ENCODE data around the gene PRDM16.

The PRDM16 gene

DNA sequence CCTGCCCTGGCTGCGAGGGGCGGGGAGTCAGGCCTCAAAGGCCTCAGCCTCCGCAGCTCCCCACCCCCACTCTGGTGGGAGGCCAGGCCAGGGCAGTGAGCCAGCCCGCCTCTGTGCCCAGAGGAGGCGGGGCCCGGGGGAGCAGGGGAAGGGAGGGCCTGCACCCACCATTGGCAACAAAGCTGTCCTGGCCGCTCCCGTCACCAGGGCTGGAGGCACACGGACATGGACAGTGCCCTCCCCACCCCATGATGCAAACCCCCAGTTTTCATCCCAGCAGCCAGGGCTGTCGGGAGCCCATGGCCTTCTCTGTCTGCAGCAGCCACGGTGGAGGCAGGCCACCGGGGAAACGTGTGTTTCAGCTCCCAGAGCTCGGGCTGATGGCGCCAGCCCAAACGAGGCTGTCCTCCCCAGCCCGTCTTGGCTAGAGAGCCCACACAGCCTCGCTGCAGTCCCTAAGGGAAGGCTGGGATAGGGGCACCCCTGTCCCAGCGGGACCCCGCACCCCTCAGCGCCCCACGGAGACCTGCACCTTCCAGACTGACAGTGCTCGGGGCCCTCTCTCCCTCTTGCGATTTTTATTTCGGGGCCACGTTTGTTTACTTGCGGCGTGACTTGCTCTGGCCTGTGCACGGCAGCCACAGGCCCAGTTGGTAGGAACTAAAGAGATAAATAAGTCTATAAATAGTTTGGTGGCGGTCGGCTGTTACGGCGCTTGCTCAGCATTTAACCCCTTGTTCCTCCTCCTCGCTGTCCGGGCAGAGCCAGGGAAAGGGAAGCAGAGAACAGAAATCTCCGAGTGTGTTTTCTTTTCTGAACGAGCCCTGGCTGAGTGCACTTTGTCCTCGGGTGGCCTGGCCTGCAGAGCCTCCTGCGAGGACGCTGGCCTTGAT is 101.8 kb downstream of the PRDM16 start:
- no peak for DNase-seq

DNA sequence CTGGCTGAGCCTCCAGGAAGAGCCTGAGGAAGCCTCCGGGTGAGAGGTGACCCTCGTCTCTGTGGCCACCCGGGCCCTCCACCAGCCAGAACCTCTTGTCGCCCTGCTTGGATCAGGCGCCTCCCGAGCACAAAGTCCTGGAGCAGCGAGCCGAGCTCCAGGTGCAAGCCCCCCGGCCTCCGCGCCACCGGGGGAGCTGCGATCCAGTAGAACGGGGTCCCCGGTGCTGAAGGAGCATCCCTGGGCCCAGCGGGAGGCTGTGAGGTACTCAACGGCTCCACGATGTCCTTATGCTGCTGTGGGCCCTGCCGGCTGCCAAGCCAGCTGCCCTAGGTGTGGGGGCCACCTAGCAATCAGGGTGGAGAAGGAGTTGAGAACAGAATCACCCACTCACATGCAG is 102.8 kb downstream of the PRDM16 start:
- DNase-seq, result no peak

DNA sequence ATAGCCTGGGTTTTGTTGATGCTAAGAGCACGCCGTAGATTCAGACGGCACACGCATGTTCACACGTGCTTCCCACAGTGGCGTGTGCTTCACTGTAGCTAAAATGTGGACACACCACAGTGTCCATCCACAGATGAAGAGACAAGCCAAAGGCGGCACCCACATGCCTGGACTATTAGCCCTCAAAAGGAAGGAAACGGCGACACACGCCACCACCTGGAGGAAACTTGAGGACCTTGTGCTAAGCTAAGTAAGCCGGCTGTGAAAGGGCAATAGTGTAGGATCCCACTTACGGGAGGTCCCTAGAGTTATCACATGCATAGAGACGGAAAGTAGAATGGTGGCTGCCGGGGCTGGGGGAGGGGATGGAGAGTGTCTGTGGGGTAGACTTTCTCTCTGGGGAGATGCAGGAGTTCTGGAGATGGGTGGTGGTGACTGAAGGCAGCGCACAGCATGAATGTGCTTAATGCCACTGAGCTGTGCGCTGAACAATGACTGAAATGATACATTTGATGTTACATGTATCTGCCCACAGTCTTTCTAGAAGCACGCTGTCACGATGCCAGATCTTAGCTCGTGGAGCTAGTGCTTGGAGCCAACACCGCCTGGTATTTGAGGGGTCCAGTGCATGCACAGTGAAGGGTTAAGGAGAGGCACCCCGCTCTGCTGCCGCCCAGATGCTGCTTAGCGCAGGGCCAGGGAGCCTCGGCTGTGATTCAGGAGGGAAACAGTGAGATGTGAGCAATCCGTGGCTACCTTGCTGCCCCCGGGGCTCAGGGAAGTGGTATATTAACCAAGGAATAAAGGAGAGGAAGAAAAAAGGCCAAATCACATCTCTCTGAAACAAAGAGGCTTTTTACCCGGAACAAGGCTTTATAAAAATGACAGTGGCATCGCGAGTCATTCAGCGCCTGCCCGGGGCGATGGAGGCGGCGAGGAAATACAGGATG is 103.7 kb downstream of the PRDM16 start:
- no peak for DNase-seq

DNA sequence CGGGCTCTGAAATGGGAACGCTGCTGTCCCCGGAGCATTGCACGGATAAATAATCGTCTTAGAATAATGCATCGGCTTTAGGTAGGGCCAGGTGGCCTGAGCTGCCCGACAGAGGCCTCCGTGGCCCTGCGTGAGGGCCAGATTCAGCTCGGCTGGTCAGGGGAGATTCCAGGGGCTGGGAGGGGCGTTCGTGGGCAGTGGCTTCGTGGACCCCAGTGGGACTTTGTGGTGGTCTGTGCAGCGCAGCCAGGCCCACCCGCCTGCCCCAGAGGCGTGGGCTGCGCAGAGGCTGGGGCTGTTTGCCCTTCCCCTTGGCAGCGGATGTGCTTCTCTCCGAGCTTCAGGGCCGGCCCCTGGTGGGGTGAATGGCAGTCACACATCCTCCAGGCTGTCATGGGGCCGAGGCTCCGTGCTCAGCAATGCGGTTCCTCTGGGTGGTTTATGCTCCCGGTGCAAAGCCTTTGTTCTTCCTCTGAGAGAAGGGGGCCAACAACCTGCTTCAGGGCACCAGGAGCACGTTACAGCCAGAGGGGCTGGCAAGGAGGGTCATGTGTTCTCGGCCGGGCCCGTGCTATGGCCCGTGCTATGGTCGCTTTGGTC is 104.5 kb downstream of the PRDM16 start:
- no peak for DNase-seq

DNA sequence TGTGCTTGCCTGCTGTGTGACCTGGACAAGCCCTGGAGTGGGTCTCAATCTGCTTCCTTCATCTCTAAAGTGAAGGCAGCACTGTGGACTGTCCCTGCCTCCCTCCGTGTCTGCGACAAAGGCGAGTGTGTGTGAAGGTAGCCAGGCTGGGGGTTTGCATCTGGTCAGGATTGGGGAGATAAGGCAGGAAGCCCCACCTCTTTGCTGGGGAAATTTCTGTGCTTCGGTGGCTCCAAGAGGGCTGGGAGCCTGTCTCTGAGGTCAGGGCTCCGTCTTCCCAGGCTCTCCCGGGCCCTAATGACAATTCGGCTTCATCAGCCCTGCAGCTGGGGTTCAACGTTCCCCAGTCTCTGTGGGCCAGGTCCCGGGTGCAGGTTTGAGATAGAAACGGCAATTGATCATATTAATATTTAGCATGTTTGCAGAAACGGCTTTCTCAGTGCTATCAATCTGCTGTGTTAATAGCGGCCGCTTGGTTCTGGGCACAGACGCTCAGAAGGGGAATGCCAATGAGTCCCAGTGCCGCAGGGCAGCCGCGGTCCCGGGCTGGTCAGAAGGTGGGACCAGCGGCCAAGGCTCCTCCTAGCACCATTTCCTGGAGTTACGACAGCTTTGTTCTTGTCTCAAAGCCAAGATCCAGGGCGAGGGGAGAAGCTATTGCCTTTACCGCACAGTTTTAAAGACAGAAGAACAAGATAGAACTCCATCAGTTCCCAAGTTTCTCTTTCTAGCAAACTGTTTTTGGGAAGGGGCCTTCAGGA is 105.7 kb downstream of the PRDM16 start:
- DNase-seq, result no peak

DNA sequence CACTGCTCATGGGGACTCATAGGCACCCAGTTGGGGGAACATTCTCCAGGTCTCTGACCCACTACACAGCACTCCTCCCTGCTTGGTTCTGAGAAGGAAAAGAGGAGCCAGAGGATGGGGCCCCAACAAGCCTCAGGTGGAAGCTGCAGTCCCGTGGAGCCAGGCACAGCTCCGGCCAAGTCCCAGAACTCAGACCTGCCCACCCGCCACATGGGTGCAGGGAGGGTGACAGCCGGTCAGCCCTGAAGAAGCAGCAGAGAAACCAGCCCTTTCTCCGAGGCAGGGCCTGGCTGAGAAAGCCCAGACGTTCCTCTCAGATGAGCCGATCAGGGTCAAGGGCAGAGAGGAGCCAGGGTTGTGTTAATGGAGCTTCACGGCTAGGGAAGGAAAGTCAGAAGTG is 106.5 kb downstream of the PRDM16 start:
- no peak for DNase-seq

DNA sequence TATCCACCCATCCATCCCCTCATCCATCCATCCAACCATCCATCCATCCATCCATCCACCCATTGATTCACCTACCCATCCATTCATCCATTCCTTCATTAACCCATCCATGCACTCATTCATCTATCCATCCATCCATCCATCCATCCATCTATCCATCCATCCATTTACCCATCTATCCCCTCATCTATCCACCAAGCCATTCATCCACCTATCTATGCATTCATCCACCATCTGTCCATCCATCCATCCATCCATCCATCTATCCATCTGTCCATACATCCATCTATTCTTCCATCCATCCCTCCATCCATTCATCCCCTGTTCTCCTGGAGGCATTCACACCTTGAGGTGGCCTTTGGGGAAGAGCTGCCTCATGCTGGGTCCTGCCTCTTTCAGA is 107.0 kb downstream of the PRDM16 start:
- no peak for DNase-seq

DNA sequence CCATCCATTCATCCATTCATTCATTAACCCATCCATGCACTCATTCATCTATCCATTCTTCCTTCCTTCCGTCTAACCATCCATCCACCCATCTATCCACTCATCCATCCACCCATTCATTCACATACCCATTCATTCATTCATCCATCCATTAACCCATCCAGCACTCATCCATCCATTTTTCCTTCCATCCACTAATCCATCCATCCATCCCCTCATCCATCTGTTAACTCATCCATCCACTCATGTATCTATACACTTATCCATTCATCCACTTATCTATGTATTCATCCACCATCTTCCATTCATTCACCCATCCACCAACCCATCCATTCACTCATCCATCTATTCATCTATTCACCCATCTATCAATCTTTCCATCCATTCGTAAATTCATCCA is 107.8 kb downstream of the PRDM16 start:
- DNase-seq, result no peak

DNA sequence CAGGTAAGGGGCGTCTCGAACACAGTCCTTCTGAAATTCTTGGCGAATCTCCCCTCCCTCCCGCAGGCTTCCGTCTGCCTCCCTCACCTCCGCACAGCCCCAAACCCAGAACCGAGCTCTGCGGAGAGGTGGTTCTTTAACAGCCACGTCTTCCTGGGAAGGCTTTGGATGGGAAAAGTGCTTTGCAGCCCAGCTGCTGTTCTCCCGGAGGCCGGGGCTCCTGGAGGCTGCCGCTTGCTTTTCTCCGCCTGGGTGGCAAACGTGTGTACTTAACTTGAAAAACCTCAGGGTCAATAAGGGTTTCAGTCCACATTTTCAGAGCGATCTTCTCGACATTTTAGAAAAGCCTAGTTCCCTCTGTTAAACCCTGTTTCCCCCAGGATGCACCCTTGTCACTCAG is 109.3 kb downstream of the PRDM16 start:
- no peak for DNase-seq

DNA sequence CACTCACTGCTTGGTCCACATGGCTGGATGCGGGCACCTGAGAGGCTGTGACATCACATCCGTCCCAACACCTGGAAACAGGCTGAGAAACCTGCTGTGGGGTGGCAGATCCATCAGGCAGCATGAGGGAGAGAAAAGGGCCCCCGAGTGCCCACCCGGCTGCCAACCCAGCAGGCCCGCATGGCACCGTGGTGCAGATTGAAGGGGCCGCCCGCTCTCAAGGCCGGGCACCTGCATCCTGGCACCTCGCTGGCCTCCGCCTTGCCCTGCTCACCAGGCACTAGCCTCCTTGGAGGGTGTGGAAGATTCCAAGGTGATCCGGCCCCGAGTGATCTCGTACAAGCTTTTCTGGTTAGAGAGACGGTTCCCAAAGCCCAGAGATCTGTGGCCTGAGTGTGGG is 110.5 kb downstream of the PRDM16 start:
- no peak for DNase-seq

DNA sequence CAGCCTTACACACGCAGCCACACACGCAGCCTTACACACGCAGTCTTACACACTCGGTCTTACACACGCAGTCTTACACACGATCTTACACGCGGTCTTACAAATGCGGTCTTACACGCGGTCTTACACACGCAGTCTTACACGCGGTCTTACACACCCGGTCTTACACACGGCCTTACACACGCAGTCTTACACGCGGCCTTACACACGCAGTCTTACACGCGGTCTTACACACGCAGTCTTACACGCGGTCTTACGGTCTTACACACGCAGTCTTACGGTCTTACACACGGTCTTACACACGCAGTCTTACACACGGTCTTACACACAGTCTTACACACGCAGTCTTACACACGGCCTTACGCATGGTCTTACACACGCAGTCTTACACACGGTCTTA is 111.9 kb downstream of the PRDM16 start:
- no peak for DNase-seq

DNA sequence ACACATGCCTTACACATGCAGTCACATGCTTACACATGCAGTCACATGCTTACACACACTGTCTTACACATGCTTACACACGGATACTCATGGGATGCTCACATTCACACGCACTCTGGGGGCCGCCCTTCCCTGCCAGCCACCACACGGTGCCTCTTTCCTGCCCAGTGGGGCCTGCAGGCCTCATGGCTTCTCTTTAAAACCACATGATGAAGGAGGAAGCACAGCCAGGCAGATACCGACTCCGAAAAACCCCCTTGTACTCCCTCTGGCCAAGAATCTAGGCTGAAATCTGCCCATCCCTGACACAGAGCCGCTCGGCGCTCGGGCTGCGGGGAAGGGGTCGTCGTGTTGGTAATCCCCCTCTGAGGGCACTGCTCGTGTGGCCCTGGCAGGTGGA is 113.0 kb downstream of the PRDM16 start:
- no peak for DNase-seq

DNA sequence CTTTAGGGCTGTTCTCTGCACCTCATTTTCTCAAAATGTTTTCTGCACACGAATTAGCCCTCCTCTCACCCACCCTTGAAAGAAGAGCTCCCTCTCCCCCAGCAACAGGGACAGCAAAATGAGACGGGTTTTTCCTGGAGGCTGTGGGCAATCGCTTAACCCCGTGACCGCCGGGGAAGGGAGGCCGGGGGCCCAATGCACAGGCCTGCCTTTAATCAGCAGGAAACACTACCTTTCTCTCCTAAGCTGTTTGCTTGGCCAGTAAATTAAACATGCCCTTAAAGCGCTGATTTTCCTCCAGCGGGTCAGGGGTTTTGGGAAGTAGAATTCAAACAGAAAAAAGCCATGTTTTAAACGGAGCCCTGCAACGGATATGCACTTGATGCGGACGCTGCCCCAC is 114.4 kb downstream of the PRDM16 start:
- no peak for DNase-seq

DNA sequence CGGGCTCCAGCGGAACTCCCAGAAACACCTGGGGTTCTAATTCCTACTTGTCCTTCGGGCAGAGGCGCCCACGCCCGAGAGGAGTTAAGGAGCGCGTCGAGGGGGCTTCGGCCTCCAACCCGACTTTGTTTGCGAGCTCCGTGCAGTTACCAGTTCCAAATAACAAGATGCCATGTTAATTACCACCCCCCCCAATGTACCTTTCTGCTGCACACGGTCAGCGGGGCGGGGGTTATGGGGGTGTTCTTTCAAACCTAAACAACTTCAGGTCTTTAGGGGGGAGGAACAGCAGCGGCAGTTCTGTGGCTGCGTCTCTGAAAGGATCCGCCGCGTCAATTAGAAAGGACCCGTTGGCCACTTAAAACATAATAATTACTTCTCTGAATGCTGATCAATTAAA is 114.8 kb downstream of the PRDM16 start:
- DNase-seq, result no peak

DNA sequence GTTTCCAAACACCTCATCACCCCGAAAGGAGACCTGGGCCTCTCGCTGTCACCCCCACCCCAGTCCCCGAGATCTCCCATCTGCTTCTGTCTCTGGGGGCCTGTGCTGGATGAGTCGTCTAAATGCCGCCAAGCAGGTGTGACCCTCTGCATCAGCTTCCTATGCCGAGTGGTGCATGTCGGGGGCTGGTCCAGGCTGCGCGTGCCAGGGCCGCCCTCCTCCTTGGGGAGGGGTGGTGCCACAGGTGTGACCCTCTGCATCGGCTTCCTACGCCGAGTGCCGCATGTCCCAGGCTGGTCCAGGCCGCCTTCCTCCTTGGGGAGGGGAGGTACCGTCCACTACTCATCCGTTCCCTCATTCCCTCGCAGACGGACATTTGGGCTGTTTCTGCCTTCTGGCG is 115.7 kb downstream of the PRDM16 start:
- no peak for DNase-seq

DNA sequence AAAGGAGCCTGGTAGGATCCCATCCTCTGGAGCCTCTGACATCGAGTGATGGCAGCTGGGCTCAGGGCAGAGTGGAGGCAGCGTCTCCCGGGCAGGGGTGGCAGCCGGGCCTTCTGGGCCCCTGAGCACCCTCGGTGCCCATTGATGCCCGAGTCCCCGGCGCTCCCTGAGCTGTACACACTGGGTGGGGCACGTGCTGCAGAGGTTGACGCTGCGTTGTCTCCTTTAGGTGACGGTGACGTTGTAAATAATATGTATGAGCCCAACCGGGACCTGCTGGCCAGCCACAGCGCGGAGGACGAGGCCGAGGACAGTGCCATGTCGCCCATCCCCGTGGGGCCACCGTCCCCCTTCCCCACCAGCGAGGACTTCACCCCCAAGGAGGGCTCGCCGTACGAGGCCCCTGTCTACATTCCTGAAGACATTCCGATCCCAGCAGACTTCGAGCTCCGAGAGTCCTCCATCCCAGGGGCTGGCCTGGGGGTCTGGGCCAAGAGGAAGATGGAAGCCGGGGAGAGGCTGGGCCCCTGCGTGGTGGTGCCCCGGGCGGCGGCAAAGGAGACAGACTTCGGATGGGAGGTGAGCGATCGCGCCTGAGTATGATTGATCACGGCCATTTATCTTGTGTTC is 117.0 kb downstream of the PRDM16 start:
- DNase-seq, result no peak

DNA sequence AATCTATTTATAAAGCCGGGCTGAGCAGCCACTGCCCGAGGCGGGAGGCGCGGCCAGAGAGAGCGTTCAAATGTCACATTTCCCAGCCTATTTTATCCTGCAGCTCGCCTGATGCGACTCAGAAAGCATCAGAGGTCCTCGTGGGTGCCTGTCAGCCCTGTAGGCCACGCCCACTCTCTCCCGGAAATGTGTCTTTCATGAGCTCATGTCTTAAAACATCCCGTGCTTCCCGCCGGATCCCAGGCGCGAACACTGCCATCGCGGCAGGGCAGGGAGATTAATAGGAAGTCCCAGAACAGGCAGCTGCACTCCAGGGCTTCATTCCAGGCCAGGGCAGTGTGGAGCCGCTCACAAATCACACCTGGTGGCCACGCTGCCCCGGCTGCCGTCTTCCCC is 117.5 kb downstream of the PRDM16 start:
- no peak for DNase-seq

DNA sequence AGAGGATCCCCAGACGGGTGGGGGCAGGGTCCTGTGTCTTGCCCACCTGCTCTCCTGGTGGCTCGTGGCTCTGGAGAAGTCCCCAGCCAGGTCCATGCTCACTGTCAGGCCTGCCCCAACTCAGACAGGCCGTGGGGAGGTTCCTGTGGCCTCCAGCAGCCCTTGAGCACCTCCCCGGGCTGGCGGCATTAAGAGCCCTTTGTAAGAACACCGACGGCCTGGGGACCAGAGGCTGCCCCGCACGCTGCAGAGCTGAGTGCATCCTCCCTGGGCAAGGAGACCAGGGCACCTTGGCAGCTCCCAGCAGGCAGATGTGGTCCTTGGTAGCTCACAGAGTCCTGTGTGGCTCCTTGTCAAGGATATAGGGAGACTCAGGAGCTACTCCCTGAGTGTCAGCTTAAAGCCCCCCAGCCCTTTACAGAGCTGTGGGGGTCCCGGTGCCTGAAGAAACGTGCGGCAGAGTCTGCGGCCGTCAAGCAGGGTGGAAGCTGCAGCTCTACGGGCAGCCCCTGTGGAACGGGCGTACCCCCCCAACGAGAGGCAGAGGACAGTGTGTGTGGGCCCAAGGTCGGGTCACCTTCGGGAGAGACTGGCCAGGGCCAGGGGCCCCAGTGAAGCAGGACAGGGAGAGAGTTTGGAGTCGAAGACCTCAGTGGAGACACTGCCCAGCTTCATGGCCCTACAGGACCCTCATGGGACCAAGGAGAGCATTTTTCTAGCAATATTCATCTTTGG is 118.6 kb downstream of the PRDM16 start:
- no peak for DNase-seq

DNA sequence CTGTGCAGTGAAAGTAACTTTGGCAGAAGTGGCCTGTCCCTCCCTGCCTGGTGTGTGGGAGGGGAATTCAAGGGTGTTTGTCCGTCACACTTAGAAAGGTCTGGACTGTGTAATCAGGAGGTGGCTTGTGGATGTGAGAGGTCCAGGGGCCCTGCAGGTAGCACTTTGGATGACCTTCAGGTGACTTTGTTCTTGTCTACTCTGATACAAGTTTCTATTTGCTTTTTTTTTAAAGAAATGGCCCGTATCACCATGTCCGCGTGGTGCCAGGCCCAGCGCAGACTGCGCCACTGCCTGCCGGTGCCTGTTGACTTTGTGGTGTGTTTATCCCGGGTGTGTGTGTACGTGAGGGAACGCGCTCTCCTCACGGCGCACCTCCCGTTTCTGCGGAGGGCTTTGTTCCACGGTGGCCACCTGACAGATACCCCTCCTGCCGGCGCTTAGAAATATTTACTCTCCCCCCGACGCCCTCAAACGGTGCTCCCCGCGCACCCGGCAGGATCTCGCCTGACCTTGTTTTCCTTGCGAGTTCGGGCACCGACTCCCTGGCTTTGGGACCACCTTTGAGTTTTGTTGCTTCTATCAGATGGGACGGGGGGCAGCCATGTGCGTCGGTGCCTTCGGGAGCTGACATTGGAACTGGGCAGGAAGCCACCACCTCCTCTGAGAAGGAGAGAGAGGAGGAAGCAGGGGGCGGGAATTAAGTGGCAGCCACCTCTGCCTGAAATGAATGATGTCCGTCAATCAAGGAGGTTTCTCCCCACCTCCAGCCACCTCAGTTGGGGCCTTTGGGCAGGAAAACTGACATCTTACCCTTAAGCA is 119.4 kb downstream of the PRDM16 start:
- no peak for DNase-seq

DNA sequence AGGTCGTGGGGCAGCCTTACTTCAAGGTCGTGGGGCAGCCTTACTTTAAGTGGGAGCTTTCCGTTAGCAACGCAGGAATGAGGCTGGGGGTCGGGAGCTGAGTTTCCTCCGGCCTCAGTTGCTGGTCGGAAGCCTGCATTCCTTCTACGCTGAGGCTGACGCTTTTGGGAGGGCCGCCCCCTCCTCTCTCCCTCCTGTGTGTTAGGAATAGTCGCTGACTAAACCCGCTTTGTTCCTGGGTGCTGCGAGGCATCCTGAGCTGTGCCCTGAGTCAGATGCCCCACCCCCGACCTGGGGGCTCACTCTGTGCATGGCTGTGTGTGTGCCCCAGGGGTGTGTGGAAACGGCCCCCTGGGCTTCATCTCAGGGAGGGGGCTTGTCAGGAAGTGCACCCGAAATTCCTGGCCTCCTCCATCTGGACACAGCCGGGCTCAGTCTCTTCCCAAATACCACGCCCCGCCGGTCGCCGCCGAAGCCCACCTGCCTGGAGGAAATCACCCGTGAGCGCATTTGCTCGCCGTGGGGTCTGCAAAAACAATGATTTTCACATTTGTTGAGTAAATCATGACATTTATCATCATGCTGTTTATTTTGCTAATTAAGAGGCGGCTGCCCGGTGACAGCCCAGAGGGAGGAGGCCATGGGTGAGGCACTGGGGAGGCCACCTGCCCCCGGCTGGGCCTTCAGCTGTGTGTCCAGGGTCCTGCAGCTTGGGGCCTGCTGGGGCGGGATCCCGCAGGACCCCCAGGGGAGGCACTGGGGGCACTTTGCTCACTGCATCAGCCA is 121.4 kb downstream of the PRDM16 start:
- DNase-seq, result no peak

Measured in activated T-cell treated with anti-CD3 and anti-CD28 coated beads, Interleukin-2, amount 50 U/mL, for 48 hours (primary cell).